ENCODE measurements around the gene ARPC2. TPM values are rescaled to one million over a fixed set of nuclear protein-coding genes. Genes with fewer than 3 reads are reported as not detected.

The ARPC2 gene
- total RNA-seq, 1 donor from 2014 or later = 265 TPM

DNA sequence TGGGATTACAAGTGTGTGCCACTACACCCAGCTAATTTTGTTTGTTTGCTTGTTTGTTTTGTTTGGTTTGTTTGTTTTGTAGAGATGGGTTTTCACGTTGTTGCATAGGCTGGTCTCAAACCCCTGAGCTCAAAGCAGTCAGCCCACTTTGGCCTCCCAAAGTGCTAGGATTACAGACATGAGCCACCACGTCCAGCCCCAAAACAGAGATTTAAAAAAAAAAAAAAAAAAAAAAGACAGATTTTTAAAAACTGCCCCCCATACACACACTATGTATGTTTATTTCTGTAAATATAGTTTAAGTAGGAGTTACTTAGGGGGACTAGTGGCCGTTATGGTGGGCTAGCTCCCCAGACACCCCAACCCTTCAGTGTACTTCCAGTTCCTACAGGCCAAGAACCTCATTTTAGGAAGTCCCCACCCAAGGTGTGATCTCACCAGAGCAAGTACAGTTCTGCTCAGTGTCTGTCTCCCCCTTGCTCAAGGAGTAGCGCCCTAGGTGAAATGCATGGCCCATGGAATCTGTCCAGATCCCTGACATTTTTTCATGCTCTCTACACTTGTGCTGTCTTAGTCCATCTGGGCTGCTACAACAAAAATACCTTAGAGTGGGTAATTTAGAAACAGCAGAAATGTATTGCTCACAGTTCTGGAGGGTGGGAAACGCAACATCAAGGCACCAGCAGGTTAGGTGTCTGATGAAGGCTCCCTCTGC, 76.9 kb downstream of the ARPC2 start:
- H3K4me1 Mint-ChIP-seq (ENCODE audit: unreplicated experiment) = peaks cover 31% of the 10 kb centered on the region
- TF ChIP-seq, protein P1, sequence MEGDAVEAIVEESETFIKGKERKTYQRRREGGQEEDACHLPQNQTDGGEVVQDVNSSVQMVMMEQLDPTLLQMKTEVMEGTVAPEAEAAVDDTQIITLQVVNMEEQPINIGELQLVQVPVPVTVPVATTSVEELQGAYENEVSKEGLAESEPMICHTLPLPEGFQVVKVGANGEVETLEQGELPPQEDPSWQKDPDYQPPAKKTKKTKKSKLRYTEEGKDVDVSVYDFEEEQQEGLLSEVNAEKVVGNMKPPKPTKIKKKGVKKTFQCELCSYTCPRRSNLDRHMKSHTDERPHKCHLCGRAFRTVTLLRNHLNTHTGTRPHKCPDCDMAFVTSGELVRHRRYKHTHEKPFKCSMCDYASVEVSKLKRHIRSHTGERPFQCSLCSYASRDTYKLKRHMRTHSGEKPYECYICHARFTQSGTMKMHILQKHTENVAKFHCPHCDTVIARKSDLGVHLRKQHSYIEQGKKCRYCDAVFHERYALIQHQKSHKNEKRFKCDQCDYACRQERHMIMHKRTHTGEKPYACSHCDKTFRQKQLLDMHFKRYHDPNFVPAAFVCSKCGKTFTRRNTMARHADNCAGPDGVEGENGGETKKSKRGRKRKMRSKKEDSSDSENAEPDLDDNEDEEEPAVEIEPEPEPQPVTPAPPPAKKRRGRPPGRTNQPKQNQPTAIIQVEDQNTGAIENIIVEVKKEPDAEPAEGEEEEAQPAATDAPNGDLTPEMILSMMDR (IDR thresholded peaks at IDR 0.05) = no peak

DNA sequence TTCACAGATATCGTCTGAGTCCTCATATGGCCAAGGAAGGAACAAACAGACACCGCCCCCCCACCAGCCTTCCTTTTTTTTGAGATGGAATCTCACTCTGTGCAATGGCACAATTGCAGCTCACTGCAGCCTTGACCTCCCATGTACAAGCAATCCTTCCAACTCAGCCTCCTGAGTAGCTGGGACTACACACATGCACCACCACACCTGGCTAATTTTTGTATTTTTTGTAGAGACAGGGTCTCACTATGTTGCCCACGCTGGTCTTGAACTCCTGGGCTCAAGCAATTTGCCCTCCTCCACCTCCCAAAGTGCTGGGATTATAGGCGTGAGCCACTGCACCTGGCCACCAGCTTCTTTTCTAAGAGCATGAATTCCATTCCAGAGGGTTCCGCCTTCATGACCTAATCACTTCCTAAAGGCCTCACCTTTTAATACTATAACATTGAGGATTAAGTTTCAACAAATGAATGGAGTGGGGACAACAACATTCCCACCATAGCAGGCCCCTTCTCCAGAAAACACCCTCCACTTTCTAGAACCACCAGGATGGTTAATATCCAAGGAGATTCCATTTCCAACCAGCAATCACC, 77.5 kb downstream of the ARPC2 start:
- Mint-ChIP-seq H3K4me1 (ENCODE audit: unreplicated experiment) (peaks cover 30% of the 10 kb centered on the region), H3K27ac (ENCODE audit: unreplicated experiment) (no peak overlapping the region), H3K9me3 (ENCODE audit: unreplicated experiment) (no peaks in the 10 kb centered on the region), H3K36me3 (ENCODE audit: unreplicated experiment) (no peaks in the 10 kb centered on the region), H3K4me3 (ENCODE audit: unreplicated experiment) (no peak overlapping the region), H3K27me3 (ENCODE audit: unreplicated experiment) (no peaks in the 10 kb centered on the region)
- no peak for DNase-seq (ENCODE audit: extremely low spot score, unreplicated experiment)
- TF ChIP-seq, protein P1 (IDR thresholded peaks at IDR 0.05) = no peak

More for the DNA sequence above, 76.9 kb downstream of the ARPC2 start:
- Mint-ChIP-seq H3K4me3 (ENCODE audit: unreplicated experiment) (no peak overlapping the region), H3K36me3 (ENCODE audit: unreplicated experiment) (no peaks in the 10 kb centered on the region), H3K27ac (ENCODE audit: unreplicated experiment) (no peak overlapping the region), H3K9me3 (ENCODE audit: unreplicated experiment) (no peaks in the 10 kb centered on the region), H3K27me3 (ENCODE audit: unreplicated experiment) (no peaks in the 10 kb centered on the region)
- DNase-seq (ENCODE audit: extremely low spot score, unreplicated experiment) = no peak

DNA sequence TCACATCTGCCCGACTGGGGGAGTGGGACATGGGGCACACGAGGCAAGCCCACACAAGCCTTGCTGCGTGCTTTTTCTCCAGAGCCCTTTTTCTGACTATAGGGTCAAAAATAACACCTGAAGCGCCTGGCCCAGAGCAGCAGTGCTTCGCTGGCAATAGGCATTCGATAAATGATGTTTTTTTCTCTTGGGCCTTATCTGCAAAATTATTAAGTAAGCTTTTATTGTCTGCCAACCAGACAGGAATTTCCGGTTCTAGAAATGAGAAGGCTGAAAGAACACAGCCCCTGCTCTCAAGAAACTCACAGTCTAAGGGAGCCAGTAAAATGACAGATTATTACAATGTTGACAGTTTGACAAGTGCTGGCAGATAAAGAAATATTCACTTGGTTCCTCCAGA, 78.0 kb downstream of the ARPC2 start:
- H3K4me1 Mint-ChIP-seq (ENCODE audit: unreplicated experiment) = peaks cover 25% of the 10 kb centered on the region
- H3K27me3 Mint-ChIP-seq (ENCODE audit: unreplicated experiment) = no peaks in the 10 kb centered on the region
- no peak overlapping the region for H3K27ac Mint-ChIP-seq (ENCODE audit: unreplicated experiment)
- DNase-seq (ENCODE audit: extremely low spot score, unreplicated experiment) = no peak
- no peaks in the 10 kb centered on the region for H3K36me3 Mint-ChIP-seq (ENCODE audit: unreplicated experiment)
- no peak overlapping the region for H3K4me3 Mint-ChIP-seq (ENCODE audit: unreplicated experiment)
- no peaks in the 10 kb centered on the region for H3K9me3 Mint-ChIP-seq (ENCODE audit: unreplicated experiment)
- TF ChIP-seq, protein P1 (IDR thresholded peaks at IDR 0.05) = no peak

DNA sequence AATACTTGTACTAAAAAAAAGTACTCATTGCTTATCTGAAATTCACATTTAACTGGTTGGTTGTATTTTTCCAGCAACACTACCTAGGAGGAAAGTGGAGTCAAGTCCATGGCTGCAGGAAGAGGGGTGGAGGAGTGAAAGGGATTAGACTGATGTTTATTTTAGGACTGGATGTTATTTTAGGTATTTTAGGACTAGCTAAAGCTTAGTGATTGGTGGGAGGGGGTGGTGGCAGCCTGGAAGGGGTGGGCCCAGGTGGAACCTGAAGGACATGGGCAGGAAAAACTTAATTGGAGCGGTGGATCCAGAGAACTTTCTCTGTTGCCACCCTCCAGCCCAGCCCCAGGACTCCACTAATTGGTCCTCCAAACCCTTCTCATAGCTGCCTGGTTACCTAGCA, 79.2 kb downstream of the ARPC2 start:
- no peak for DNase-seq (ENCODE audit: extremely low spot score, unreplicated experiment)
- H3K9me3 Mint-ChIP-seq (ENCODE audit: unreplicated experiment) = no peaks in the 10 kb centered on the region
- no peaks in the 10 kb centered on the region for H3K27me3 Mint-ChIP-seq (ENCODE audit: unreplicated experiment)
- peaks cover 13% of the 10 kb centered on the region for H3K4me1 Mint-ChIP-seq (ENCODE audit: unreplicated experiment)
- H3K27ac Mint-ChIP-seq (ENCODE audit: unreplicated experiment) = no peak overlapping the region
- TF ChIP-seq, protein P1 (IDR thresholded peaks at IDR 0.05) = no peak
- no peaks in the 10 kb centered on the region for H3K36me3 Mint-ChIP-seq (ENCODE audit: unreplicated experiment)
- H3K4me3 Mint-ChIP-seq (ENCODE audit: unreplicated experiment) = no peak overlapping the region

DNA sequence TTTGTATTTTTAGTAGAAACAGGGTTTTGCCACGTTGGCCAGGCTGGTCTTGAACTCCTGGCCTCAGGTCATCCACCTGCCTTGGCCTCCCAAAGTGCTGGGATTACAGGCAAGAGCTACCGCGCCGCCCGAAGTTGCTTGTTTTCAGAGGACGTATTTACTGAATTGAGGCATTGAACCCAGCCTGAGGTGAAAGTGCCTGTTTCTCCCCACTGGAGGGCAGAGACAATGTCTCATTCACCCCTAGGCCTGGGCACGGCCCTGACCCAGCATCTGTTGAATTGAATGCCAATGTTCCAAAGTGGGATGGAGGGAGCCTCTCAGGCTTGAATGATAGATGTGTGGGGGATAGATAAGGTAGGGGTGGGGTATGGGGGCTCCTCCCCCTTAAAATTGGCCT, 79.9 kb downstream of the ARPC2 start:
- Mint-ChIP-seq H3K27ac (ENCODE audit: unreplicated experiment) (no peak overlapping the region), H3K4me1 (ENCODE audit: unreplicated experiment) (peaks cover 8% of the 10 kb centered on the region), H3K9me3 (ENCODE audit: unreplicated experiment) (no peaks in the 10 kb centered on the region), H3K4me3 (ENCODE audit: unreplicated experiment) (no peak overlapping the region), H3K27me3 (ENCODE audit: unreplicated experiment) (no peaks in the 10 kb centered on the region), H3K36me3 (ENCODE audit: unreplicated experiment) (no peaks in the 10 kb centered on the region)
- TF ChIP-seq, protein P1 (IDR thresholded peaks at IDR 0.05) = no peak
- DNase-seq (ENCODE audit: extremely low spot score, unreplicated experiment) = no peak
